NCI-H1105 treated with DMSO at 0.1 percent for 48 hours (cell line): ENCODE data around the gene SETD5.

ENCODE experiments used
- DNase-seq: peaks from one replicate; lab custom pipeline; 2025; lab: John Stamatoyannopoulos, UW

Gene SETD5

DNA sequence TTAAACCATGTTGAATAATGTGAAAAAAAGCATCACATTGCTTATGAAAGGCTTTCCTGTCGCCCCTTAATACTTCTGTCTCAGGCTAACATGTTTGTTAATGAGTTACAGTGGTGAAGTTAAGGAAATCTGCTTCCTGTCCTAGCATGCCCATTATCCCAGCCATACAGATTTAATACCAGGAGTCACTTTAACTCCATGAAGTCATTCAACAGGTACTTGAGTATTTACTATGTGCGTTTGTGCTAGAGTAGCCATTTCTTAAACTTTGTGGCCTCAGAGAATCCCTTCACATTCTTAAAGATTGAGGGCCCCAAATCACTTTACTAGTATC is 10.1 kb upstream of the SETD5 start:
- DNase-seq: no peak

DNA sequence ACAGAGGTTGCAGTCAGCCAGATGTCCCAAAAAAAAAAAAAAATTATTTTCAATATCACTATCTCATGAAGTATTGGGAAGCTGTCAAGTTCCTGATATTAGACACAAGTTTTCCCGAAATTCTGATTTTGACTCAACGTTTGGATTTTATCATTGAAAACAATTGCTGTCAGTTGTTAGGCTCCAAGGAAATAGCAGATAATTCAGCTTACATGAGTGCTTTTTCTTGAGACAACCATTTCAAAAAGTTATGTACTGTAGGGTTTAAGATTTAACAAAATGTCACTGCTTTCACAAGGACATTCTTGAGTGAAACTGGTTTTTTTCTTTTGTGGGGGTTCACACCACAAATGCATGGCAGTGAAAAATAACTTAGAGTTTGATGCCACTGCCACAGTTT is 9.3 kb upstream of the SETD5 start:
- no peak for DNase-seq

- no peak for DNase-seq
Measured at GRCh38 chr3:9388562-9389272, 8.7 kb upstream of the SETD5 start.

- DNase-seq: no peak
Measured at GRCh38 chr3:9390265-9390888, 7.0 kb upstream of the SETD5 start.

- no peak for DNase-seq
Measured at GRCh38 chr3:9392041-9392440, 5.4 kb upstream of the SETD5 start.

GRCh38 chr3:9395570-9396300 is 1.7 kb upstream of the SETD5 start:
- no peak for DNase-seq

DNA sequence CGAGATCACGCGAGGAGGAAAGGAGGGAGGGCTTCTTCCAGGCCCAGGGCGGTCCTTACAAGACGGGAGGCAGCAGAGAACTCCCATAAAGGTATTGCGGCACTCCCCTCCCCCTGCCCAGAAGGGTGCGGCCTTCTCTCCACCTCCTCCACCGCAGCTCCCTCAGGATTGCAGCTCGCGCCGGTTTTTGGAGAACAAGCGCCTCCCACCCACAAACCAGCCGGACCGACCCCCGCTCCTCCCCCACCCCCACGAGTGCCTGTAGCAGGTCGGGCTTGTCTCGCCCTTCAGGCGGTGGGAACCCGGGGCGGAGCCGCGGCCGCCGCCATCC is 1.1 kb upstream of the SETD5 start:
- peak; percentile 80 for DNase-seq

DNA sequence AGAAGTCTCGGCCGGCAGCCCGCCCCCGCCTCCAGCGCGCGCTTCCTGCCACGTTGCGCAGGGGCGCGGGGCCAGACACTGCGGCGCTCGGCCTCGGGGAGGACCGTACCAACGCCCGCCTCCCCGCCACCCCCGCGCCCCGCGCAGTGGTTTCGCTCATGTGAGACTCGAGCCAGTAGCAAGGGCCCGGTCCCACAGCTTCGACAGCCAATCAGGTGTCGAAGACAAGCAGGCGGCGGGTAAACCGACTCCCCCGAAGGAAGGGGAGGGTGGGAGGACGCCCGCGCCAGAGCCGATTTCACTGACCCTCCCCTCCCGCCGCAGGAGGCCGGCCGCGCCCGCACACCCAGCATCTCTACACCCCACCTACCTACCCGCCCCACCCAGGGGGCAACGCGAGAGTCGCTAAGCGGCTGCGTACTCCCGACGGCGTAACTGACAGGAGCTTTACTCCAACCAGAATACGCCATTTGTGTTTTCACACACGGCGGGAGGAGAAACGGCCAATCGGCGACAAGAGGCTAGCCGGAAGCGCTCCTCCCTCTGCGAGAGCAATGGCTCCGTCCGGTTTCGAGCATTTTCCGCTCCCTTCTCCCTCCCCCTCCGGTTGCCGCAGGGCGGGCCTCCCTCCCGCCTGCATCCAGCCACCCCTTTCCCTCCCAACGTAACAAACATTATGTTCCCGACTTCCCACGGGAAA is 633 bp upstream of the SETD5 start:
- DNase-seq: peak; percentile 92

GRCh38 chr3:9397906-9398699 is 688 bp downstream of the SETD5 start:
- DNase-seq: no peak

- DNase-seq: peak; percentile 4
Measured at GRCh38 chr3:9398700-9399336, 1.4 kb downstream of the SETD5 start.

GRCh38 chr3:9399337-9399703 is 1.9 kb downstream of the SETD5 start:
- no peak for DNase-seq

DNA sequence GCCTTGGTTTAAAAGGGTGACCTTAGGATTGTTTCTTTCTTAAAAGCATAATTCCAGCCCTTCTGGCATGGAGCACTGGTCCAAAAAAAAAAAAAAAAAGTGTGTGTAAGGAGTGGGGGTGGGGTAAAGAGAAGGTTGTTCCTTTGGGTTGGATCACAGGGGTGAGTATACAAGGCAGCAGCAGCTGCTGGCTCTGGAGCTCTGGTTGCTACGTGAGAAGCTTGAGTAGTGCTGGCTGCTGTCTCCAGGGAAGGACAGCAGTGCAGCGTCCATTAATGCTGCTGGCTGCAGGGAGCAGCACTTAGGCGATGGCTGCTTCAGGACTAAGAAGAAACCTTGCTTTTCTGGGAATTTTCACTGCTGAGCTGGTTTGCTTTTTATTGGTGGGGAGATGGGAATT is 2.3 kb downstream of the SETD5 start:
- DNase-seq: peak; percentile 62

GRCh38 chr3:9400616-9401015 is 3.2 kb downstream of the SETD5 start:
- no peak for DNase-seq

DNA sequence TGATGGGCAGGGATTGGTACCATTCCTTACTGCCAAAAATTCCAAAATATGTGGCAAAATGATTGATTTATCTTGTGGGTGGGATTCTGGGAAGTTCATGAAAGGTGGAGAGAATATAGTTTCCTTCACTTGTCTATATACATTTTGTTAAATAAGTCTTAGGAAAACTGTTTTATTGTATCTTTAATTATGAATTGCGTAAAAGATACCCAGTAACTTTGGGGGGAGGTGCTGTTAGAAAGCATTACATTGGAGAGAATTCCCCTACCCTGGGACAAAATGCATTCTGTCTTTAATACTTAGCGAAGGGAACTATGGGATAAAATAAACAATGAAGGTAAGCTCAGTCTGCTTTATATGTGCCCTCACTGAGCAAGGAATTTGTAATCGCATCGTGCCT is 4.6 kb downstream of the SETD5 start:
- no peak for DNase-seq

DNA sequence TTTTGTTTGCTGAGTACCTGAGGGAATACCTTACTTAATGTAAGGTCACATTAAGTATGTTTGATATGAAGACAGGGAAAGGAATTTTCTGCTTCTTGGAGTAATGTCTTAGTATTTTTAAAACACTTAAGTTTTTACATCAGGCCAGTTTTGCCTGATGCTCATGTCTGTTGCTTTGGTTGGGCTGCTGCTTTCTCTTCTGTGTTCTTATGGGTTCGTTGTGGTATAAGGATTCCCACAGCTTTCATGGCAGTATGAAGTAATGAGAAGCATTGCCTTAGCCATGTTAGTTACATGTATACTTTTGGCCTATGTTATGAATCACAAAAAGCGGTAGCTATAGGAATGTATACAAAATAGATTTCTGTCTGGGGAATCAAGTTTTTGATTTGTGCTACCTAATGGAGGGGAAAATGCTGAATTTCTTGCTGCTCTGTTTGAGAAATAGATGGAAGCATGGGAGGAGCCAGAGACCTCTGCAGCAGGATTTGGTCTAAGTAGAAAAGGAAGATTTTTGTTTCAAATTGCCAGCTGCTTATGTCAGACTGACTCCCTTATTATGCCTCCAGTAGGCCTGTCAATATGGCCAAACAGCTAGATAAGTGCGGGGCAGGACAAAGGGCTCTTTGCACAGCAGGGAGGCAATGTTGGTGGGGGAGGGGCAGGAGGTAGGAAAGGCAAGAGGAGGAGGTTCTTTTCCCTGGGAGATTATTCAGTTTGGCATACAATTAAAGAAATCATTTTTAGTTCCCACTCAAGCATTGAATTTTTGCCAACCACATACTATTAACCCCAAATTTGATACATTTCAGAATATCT is 5.2 kb downstream of the SETD5 start:
- peak; percentile 20 for DNase-seq

GRCh38 chr3:9403463-9403862 is 6.0 kb downstream of the SETD5 start:
- no peak for DNase-seq

GRCh38 chr3:9404680-9405079 is 7.3 kb downstream of the SETD5 start:
- peak; percentile 5 for DNase-seq

DNA sequence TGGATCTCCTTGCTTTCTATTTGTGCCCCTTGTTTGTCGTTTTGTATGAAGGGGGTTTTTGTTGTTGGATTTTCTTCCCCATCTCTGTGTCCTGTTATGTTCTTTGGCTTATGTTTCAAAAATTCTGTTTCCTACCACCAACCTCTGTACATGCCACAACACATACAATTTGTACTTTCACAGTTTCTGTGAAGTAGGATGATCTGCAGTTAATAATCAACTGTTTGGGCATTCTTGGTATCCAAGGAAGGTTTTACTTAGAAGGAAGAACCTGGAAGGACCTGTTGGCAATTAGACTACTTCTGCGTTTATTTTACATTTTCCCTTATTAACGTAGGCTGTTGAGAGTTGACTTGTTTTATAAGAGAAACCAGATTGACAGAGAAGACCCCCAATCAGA is 8.3 kb downstream of the SETD5 start:
- DNase-seq: no peak

GRCh38 chr3:9406856-9407626 is 9.6 kb downstream of the SETD5 start:
- DNase-seq: no peak

GRCh38 chr3:9408061-9408460 is 10.6 kb downstream of the SETD5 start:
- DNase-seq: no peak
